H1 (cell line): ENCODE data around the gene ENOSF1. TPM values are rescaled to one million over a fixed set of nuclear protein-coding genes. Genes with fewer than 3 reads are reported as not detected.

ENCODE experiments used
- PHF8 ChIP-seq: fragments of 200-600 bp; sonication (generic); conservative IDR thresholded peaks from 2 replicates; pipeline ENCODE4 v1.7.1; 2012; ENCODE audit warnings: low read depth, mild to moderate bottlenecking, inconsistent platforms, low read length, moderate library complexity
- SIN3A ChIP-seq, 2 experiments: IDR thresholded peaks in 1 of 2; conservative IDR thresholded peaks in 1 of 2; 2 replicates each; pipeline ENCODE4 v1.6.1; 2011 to 2012; ENCODE audit warnings: low read length in 2 of 2, improper control_type of control experiment in 1 of 2, low read depth in 1 of 2, mild to moderate bottlenecking in 1 of 2
- TAF7 ChIP-seq: optimal IDR thresholded peaks from 2 replicates; pipeline ENCODE3; 2011; ENCODE audit warnings: low read depth, mild to moderate bottlenecking, inconsistent platforms, low read length, moderate library complexity, borderline replicate concordance
- YY1 ChIP-seq: IDR thresholded peaks from 2 replicates; pipeline ENCODE4 v1.6.1; 2011; ENCODE audit warnings: low read depth, mild to moderate bottlenecking, low read length
- polyA plus RNA-seq, 7 experiments: library from polyadenylated mRNA; depleted of rRNA in 3 of 7; stranded (reverse) in 5 of 7; unstranded in 2 of 7; fragments of >200 nt in 5 of 7; fragments of 200-250 nt in 2 of 7; gene quantifications; 1 replicate in 5 of 7; 2 replicates in 1 of 7; 4 replicates in 1 of 7; pipeline versions ENCODE4 v1.2.1 to v1.2.3, GENCODE V29; 2011 to 2013; ENCODE audit warnings: missing spikeins in 2 of 7, mixed read lengths in 2 of 7
- total RNA-seq: library from RNA; stranded (reverse); fragmentation: NEBNext Ultra II Directional; extraction: Animal tissue kit (Norgen Biotek cat#: 25700); gene quantifications from 2 replicates; pipeline ENCODE4 v1.2.1, GENCODE V29; 2021

Gene ENOSF1
- total and polyA plus RNA-seq, 2 of the 8 experiments (the other 6 are each of a cell fraction or from before 2014, with no cell fraction given): 15.4 to 26.4 TPM

GRCh38 chr18:669077-669476 is 43.4 kb downstream of the ENOSF1 start (continued):
- no peak for TF ChIP-seq YY1
- no peak for TF ChIP-seq SIN3A (conservative IDR thresholded peaks at IDR 0.05 in 1 of 2, IDR thresholded peaks at IDR 0.05 in 1 of 2; ENCODE audit: low read depth in 1 of 2, low read length in 2 of 2)
- TF ChIP-seq PHF8: no peak
- TF ChIP-seq TAF7: no peak
